GM19193 (cell line): Measurements from ENCODE around the gene ARHGEF6.

ENCODE experiments used
- POLR2A ChIP-seq: IDR thresholded peaks from 4 replicates; pipeline ENCODE4 v1.6.1; 2011; ENCODE audit not compliant: insufficient read depth, insufficient read length; ENCODE audit errors: extremely low read depth

Gene ARHGEF6

DNA sequence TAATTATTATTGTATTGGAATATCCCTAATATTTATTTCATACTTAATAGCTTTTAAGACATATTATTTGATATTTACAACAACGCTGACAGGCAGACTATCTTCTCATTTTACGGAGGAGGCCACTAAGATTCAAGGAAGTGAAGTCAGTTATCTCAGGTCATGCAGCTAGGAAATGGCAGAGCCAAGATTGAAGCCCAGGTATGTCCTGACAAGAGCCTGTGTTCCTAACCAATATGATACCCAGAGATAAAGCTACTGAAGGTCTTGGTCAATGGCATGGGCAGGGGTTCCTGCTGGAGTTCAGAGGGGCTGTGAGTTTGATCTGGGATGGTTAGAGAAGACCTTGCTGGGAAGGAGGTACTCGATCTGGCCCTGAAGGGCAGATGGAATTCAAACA is 47.1 kb downstream of the ARHGEF6 start:
- no peak for TF ChIP-seq POLR2A

DNA sequence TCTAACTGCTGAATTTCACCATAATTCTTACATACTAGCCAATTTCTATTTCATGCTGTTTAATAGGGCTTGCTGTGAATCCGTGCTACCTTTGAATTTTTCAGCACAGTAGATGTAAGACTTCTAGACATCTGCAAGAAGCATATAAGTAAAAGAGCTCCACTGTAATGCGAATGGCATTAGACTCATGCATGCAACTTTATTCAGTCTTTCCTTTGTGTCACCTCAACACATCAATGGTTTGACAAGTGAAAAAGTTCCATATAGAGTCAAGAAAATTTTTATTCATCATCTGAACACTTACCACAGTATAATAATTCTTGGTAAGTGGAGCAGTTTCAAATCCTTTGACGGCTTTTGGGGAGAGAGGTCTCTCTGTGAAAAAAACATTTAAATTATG is 48.9 kb downstream of the ARHGEF6 start:
- no peak for TF ChIP-seq POLR2A

DNA sequence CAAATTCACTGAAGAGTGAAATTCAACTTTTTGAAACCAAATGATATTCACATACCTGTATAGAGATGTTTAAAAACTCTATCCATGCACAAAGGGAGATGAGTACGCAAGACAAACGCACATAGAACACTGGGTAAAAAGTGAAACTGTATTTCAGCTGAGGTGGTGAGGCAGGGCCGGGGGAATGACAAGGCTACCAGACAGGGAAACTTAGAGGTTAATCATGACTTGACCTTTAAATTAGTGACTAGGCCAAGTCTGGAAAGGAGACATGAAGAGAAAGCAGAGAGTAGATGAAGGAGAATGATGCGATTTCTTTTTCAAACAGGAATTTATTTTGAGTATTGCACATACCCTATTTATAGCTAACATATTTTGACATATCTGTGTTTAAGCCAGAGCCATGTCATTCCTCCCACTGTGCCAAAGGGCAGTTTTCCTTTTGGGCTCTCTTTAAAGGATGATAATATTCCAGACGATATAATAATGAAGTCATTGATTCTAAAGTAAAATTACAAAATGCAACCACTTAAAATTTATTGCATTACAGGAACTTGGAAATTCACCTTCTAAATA is 49.4 kb downstream of the ARHGEF6 start:
- no peak for TF ChIP-seq POLR2A

DNA sequence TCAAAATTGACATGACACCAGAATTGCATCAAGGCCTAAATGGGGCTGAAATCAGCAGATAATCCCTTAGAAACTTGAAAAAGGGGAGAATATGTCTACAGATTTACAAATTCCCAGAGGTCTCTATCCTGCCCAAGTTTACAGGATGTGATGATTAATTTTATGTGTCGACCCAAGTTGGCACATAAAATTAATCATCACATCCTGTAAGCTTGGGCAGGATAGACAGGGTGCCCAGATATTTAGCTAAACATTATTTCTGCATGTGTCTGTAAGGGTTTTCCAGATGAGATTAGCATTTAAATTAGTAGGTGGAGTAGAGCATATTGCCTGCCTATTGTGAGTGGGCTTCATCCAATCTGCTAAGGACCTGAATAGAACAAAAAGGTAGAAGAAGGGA is 52.3 kb downstream of the ARHGEF6 start:
- no peak for TF ChIP-seq POLR2A

DNA sequence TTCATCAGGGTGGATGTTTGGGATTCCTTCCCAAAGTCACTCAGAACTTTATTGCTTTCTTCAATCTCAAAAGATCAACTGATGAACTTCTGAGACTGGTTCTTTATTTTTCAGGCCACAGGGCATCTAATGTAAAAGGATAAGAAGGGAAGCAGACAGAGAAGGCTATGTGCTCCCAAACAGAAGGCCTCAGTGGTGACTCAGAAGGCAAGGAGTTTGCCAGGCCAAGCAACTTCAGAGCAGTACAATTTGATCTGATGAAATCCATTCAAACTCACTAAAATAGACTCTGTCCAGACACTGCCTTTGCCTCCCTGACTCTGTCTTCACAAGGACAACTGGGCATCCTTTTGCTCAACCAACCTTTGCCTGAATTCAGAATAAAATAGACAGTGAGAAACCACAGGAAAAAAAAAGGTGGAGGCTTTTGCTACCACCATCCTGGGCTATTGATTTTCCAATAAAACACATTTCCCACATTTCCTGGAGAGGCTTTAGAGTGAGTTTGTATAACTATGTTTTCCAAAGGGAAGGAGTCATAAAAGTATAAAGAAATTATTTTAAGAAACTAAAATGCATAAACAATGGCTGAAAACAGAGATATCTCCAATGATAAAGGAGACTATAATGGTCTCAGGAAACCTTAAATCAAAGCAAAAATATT is 55.2 kb downstream of the ARHGEF6 start:
- TF ChIP-seq POLR2A: no peak

DNA sequence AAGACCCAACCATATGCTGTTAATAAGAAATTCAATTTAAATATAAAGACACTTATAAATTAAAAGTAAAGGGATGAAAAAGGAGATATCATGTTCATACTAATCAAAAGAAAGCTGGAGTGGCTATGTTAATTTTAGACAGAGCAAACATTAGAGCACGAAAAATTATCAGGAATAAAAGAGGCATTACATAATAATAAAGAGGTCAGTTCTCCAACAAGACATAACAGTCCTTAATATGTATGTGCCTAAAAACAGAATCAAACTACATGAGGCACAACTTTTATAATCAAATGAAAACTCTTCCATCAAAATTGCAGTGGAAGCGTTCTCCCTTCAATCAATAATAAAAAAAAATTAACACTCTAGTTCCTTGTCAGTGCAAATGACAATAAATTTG is 62.6 kb downstream of the ARHGEF6 start:
- TF ChIP-seq POLR2A: no peak

DNA sequence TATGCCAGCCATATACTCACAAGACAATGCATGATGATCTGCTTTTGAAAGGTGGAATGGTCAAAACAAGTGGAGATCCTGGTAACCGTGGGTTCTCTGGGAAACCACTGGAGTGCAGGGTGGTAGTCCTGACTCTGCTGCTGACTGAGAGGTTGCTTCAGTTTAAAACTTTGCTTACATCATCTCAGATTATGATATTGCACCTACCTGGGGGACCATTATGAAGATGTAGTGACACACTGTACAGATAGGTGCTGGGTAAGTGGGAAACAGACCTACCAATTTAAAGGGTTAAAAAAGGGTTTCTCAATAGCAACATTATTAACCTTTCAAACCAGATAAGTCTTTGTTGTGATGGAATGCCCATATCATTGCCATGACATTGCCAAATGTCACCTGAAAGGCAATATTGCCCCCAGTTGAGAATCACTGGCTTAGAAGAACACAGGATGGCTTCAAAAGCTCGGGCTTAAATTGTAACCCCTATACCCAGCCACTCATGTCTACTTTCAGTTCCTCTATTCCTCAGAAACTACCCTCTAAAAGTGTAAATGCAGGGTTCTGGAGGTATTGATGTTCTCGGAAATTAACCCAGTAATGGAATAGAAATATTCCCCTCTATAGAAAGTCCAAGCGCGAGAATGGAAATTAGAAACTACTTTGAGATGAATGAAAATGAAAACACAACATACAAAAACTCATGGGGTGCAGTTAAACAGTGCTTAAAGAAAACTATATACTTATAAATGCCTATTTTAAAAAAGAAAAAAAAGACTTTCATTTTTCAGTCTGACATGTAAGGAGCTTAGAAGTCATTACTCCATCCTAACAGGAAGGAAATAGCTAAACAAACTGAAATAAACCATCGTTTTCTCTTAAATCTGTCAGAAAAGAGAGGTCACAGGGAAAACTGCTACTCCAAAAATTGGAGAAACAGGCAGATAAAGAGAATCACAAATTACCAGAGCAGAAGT is 65.8 kb downstream of the ARHGEF6 start:
- TF ChIP-seq POLR2A: no peak

DNA sequence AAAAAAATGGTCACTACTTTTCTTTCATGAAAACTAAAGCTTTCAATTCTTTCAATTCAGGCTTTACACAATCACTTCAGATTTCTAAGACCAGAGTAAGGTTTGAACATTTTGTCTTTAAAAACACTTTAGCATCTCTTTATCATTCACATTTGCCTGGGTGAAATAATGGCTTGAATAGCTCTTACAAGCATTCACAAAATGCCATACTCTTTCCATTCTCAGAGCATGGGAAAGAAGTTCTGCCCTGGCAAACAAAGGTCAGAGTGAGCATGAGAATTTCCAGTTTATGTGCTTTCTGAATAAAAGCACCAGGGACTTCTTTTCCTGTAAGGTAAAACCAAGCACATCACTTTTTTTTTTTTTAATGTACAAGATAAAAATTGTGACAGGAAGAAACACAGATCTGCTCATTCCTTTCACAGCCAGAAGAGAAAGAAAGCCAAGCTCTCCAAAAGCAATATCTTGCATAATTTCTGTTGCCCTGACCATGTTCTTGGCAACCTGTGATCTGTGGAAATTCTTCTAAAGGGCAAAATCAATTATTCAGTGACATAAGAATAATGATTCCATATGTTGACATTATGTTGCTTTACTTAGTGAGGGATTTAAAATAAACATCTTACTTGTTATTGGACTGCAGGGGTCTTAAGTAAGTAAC is 68.0 kb downstream of the ARHGEF6 start:
- TF ChIP-seq POLR2A: no peak

DNA sequence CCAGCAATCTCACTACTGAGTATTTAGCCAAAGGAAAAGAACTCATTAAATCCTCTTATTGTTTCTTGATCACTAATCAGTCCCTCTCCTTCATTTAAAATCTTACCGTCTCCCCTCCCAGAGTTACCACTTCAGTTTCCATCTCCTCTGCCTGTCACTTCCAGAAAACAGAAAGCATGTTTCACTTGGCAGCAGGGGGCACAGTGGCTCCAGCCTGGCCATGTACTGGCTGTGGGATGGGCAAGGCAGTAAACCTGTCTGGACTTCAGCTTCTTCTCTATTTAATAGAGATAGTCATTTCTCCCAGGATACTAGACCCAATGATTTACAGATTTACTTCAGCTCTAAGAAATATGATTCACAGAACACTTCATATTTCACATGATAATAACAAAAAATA is 69.6 kb downstream of the ARHGEF6 start:
- no peak for TF ChIP-seq POLR2A

DNA sequence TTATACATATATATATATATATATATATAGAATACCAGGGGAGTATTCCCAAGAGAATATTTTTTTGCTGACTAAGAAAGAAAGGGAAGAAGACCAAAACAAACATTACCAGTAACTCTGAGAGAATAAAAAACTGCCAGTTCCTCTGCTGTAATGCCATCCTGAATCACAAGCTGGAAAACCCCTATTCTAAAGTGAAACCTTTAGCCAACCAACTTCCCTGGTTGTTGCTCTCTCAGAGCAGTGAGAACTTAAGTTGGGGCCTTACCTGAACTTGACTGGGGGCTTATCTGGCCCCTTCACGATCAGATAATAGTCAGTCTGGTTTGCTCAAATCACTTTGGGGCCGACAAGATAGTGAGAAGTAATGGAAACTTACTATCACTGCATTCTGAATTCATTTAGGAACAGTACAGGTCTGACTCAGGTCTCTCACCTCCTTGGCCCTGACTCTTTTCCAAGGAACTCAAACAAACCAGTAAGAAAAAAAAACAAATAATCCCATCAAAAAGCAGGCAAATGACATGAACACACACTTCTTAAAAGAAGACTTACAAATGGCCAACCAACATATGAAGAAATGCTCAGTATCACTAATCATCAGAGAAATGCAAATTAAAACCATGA is 70.3 kb downstream of the ARHGEF6 start:
- no peak for TF ChIP-seq POLR2A

DNA sequence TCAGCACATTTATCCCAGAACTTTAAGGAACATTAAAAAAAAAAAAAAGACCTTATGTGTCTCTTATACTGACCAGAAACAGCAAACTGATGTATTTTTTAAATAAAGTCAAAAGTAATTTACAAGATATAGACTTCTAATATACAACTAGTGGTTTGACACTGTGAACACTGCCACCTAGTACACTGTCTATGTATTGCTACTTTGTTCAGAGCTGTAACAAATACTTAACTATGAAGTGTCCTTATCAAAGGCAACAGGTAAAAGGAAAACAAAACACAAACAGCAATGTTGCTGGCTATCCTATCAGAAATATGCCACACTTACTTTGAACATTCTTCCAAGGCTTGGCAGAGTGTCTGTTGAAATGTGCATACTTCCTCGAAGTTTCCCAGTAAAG is 72.4 kb downstream of the ARHGEF6 start:
- TF ChIP-seq POLR2A: no peak

DNA sequence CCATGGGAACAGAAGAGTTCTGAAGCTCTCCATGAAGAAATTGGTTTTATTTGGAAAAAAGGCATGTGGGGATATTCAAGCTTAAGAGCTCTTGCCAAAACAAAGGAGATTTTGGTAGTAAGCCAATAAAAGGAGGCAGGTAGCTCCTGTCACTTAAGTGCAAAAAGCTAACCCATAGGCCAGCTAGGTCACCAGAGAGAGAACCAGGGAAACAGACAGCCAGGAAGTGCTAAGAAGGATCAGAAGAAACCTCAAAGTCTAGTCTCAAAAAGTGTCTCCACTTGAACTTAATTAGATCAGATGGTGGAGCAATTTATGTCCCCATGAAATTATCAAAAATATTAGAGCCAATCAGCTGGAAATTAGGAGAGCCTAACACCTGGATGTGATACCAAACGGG is 83.6 kb downstream of the ARHGEF6 start:
- no peak for TF ChIP-seq POLR2A

DNA sequence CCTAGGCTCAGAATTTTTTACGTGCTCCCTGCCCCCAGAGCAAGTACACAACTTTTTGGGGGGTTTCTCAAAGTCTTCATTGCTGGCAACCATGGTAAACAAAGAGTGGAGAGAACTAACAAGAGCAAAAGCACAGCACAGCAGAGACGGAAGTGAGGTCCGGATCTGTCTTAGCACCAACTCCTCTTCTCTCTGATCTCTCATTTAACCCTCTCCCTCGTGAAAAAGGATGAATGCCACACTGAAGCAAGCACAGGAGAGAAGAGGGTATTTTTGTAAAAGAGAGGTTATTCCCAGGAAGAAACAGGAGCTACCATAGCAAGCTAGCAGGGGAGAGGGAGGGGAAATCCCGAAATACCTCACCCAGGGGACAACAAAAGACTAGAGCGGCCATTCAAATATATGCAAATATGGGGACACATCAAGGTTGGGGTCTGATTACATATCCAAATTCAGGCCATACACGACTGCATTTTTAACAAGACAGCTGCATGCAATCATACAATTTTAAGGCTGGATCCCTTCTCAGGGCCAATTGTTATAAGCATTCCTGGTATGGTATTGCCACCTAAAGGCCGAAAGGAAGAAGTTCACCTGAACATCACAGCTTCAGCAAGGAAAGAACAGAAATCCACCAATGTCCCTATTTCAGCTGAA is 86.2 kb downstream of the ARHGEF6 start:
- TF ChIP-seq POLR2A: no peak

DNA sequence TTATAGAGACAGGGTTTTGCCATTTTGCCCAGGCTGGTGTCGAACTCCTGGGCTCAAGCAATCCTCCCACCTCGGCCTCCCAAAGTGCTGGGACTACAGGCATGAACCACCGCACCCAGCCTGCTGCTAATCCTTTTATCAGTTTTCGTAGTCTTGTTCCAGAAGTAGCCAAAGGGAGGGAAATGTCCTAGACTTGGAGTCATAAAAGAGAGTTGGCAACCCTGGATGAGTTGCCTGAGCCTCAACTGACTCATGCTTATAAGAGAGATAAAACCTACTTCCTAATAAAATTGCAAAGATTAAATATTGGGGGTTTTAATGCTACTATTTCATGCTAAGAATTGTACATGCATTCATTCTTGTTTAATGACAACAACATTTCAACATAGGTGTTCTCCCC is 88.5 kb downstream of the ARHGEF6 start:
- TF ChIP-seq POLR2A: no peak
